GM12801 (cell line): ENCODE measurements around the gene CDIPT.

ENCODE experiments used
- TF ChIP-seq, protein P1 (sequence below): IDR thresholded peaks from one replicate; pipeline ENCODE4 v1.5.1; 2011; ENCODE audit warnings: control low read depth; ENCODE audit not compliant: insufficient read length; ENCODE audit errors: extremely low read depth

The CDIPT gene

DNA sequence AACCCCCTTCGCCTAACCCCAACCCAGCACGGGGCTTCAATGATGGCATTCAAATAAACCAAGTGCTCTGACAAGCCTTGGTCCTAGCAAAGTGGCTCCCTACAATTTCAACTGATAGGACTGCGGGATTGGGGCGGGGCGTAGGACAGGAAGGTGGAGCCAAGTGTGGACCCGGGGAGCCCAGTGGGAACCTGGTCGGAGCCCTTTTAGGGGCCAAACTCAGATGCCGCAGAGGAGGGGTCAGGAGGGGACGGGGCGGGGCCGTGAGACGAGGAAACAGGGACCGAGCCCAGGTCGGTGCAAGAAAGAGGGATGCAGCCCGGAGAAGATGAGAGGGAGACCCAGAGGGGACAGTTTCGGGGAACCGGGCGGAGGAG, 13.2 kb upstream of the CDIPT start:
- TF ChIP-seq, protein P1, sequence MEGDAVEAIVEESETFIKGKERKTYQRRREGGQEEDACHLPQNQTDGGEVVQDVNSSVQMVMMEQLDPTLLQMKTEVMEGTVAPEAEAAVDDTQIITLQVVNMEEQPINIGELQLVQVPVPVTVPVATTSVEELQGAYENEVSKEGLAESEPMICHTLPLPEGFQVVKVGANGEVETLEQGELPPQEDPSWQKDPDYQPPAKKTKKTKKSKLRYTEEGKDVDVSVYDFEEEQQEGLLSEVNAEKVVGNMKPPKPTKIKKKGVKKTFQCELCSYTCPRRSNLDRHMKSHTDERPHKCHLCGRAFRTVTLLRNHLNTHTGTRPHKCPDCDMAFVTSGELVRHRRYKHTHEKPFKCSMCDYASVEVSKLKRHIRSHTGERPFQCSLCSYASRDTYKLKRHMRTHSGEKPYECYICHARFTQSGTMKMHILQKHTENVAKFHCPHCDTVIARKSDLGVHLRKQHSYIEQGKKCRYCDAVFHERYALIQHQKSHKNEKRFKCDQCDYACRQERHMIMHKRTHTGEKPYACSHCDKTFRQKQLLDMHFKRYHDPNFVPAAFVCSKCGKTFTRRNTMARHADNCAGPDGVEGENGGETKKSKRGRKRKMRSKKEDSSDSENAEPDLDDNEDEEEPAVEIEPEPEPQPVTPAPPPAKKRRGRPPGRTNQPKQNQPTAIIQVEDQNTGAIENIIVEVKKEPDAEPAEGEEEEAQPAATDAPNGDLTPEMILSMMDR = no peak

DNA sequence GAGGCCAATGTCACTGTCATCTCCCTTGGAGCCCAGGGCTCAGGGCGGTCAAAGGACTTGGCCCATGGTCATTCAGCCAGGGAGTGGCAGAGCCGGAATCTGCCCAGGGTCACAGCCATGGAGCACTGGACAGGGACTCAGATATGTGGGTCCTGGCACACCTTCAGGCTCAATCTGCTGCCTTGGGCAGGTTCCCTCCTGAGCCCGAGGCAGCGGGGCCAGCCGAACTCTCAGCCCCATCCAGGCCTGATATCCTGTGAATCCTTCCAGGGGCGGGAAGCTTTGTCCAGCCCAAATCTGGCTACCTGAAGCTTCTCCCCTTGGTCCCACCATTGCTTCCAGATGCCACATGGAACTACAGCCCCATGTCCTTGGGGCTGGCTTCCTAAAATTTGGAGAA, 12.2 kb upstream of the CDIPT start:
- TF ChIP-seq, protein P1 = no peak

DNA sequence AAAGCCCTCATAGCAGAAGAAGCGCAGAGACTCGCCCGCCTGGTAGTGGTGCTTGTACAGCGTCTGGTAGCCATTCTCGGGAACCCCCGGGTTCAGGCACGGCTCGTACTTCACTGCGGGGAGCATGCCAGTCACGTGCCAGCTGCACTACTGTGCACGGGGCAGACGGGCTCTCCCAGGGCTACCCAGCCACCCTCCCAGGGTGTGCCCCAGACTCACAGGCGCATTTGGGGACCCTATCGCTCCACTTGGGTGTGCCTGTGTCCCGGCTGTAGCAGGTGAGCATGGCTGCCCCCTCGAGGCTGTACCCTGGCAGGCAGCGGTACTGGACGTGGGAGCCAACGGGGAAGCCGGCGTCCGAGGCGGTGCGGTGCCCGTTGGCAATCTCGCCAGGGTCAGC, 10.3 kb upstream of the CDIPT start:
- TF ChIP-seq, protein P1 = no peak

DNA sequence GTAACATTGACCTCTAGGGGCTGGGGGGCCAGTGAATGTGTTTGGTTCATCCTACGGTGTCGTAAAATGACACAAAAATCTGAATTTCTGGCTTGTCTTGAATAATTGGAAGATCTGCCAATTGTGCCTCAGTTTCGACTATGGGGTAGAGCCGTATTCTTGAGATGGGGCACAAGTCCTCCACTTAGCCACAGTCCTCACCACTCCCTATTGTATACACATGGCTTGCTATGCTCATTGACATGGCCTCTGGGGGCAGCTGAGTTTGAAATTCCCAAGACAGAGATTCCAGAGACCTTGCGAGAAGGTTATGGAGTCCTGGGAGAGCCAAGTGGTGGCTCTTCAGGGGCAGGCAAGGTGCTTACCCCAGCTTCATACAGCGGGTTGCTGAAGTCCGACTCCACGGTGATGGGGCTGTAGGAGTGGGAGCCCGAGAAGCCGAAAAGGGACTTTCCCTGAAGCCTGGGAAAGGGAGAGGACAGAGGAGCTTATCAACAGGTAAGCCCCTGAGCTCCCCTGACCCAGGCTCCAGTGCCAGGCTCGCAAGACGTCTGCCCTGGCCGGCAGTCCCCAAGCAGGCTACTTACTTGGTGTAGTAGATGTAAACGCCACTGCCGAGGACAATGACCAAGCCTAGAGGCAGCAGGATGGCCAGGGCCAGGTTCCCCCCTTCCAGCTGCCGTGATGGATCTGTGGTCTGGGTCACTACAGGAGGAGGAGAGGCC, 9.0 kb upstream of the CDIPT start:
- TF ChIP-seq, protein P1 = no peak

DNA sequence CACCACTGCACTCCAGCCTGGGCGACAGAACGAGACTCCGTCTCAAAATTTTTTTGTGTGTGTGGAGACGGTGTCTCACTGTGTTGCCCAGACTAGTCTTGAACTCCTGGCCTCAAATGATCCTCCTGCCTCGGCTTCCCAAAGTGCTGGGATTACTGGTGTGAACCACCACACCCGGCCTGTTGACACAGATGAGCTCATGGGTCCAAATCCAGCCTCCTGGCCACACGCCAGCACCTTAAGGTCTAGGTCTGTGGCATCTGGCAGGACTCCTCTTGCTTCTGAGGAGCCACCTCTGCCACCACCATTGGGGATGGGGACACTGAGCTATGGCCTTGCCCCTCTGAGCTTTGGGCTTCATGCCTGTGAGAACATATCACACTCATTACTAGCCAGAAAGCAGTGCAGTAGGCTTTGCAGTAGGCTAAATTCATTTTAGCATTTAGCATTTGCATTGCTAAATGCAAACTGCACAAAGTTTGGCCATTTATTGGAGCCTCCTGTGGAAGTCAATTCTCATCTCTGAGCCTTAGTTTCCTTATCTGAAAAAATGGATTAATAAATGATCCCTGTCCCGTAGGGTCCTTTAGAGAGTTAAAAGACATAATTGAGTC, 5.5 kb upstream of the CDIPT start:
- TF ChIP-seq, protein P1 = no peak

DNA sequence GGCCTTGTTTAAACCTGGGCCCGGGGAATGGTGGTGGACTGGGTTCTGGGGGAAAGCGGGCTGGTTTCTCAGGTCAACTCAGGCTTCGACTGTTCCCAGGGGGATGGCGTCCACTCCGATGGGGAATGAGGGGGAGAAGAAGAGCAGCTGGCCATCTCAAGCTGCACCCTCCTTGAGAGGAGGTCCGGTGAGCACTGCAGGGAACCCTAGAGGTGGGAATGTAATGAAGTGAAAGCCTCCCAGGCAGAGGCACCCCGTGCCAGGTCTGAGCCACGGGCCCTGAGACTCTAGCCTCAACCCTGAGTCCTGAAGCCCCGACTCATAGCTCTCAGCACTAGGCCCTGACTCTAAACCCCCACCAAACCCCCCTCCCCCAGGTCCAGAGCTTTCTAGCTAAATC, 1.2 kb upstream of the CDIPT start:
- TF ChIP-seq, protein P1 = no peak

DNA sequence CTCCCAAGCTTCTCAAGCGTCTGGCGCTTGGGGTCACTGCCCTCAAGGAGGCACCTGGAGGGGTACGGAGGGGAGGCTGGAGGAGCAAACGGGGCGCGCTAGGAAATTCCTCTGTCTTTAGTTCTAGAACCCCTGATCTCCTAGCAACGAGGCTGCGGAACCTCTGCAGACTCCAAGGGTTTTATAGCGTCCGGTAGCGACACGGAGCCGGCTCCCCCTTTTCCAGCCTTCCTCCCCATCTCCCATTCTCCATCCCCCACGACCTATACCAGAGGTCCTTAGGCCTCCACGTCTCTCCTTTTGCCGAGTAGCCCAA, 601 bp upstream of the CDIPT start:
- TF ChIP-seq, protein P1 = no peak
